Stimulated activated CD8-positive, alpha-beta memory T cell treated with anti-CD3 and anti-CD28 coated beads, Interleukin-15, amount 100 ng/mL, for 24 hours (primary cell): ENCODE data around the gene RTN4.
"Not testable (repeated sequence)": the region's sequence is repeated elsewhere in the genome, so short reads cannot be mapped to it uniquely, and the experiment has no call there.

Experiments
- DNase-seq: peaks from one replicate; pipeline ENCODE4 v3.0.0-alpha.2; 2020; ENCODE audit warnings: low read depth

Gene RTN4

DNA sequence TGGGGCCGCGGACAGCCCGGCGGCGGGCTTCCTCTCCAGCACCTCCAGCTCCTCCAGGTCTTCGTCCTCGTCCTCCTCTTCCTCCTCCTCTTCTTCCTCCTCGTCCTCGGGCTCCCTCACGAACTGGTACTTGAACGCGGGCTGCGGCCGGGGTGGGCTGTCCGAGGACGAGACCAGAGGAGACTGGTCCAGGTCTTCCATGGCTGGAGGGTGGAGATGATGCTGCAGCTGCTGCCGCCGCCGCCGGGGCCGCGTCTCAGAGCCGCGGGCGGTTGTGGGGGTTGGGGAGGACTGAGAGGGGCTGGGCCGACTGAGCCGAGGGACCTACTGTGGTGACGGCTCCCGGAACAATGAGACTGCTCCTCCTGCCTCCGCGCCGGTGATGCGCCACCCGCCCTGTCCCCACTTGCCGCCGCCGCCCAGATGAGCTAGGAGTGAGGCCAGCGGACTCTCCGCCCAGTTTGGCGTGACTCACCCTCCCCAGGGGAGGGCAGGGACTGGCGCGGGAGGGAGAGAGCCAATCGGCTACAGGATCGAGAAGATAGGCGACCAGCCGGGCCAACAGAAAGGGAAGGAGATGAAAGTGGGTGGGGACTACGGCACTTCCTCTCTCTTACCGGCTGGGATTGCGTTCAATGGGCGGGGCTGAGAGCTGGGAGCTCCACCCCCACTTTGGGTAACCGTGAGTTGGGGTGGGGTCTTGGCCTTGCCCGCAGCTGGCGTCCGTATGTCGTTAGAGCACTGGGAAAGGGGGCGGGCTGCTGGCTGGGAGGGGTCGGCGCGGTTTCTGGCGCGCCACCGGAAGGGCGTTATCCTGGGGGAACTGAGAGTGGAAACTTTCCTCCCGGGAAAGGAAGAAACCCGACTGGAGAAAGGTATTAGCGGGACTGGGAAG lies at the start of gene RTN4:
Gene RTN4, minus strand, starts transcription at position 352 of the 895 bp plus-strand sequence. Its CDS starts 151 bp downstream, at position 201.
- peak; percentile 91 for DNase-seq

DNA sequence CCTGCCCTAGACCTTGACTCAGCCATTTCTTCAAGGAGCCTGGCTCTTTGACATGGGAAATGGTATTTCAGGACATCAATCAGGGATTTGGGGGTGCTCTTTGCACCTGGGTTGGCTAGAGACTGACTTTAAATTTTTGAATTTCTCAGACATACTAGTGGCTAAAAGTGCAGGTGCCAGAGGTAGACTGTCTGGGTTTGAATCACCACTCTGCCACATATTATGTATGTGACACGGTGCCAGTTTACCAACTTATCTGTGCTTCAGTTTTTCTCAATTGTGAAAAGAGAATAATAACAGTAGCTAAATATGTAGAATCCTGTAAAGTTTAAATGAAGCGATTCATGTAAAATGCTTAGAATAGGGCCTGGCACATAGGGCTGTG lies 49.2 kb upstream of the RTN4 start:
- no peak for DNase-seq

- DNase-seq, result no peak
Observed at GRCh38 chr2:55097461-55098410, 47.5 kb upstream of the RTN4 start.

DNA sequence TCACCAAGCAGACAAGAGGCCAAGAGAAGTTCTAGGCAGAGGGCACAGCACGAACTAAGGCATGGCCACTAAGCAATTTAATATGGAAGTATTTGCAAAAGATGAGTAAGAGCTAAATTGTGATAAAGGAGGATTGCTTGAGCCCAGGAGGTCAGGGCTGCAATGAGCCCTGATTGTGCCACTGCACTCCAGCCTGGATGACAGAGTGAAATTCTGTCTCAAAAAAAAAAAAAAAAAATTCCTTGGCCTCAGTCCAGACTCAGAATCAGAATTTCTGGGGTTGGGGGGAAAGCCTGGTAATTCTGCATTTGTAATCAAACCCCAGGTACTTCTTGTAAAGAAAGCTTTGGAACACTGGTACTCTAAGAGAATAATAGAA lies 46.8 kb upstream of the RTN4 start:
- DNase-seq, result no peak

DNA sequence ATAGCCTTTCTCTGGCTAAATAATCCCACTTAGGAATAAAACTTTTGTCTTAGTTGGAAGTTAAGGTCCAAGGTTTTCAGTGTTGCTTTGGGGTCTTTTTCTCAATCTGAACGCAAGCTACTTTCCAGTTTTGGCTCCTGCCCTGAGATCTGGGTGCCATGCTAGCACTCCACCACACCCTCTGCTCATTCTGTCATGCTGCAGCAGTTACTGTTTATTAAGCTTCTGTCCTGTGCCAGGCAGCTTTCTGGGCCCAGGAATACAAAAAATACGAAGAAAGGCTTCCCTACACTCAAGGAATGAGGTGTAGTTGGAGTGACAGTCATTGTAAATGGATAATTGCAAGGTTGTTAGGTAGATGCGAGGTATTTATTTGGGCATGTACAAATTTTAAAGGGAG lies 46.3 kb upstream of the RTN4 start:
- DNase-seq, result no peak

GRCh38 chr2:55093381-55093780 lies 43.1 kb upstream of the RTN4 start:
- DNase-seq, result no peak

GRCh38 chr2:55092439-55092838 lies 42.2 kb upstream of the RTN4 start:
- no peak for DNase-seq

GRCh38 chr2:55091681-55092080 lies 41.4 kb upstream of the RTN4 start:
- not testable (repeated sequence) for DNase-seq

DNA sequence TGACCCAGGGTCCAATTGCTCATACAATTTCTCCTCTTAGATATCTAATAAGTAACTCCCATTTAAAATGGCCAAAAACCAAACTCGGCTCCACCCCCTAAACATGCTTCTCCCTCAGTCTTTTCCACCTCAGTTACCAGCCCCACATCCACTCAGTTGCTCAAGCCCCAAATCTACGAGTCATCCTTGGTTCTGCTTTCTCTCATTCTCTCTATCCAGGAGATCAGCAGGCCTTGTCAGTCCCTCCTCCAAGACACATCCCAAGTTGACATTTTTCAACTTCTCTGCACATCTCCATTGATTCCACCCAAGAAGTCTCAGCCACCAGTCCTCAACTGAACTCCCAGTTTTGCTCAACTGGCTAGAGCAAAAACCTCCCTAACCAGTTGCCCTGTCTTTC lies 40.5 kb upstream of the RTN4 start:
- no peak for DNase-seq

- DNase-seq, result no peak
Observed at GRCh38 chr2:55089726-55090125, 39.5 kb upstream of the RTN4 start.

GRCh38 chr2:55088400-55088799 lies 38.1 kb upstream of the RTN4 start:
- no peak for DNase-seq

DNA sequence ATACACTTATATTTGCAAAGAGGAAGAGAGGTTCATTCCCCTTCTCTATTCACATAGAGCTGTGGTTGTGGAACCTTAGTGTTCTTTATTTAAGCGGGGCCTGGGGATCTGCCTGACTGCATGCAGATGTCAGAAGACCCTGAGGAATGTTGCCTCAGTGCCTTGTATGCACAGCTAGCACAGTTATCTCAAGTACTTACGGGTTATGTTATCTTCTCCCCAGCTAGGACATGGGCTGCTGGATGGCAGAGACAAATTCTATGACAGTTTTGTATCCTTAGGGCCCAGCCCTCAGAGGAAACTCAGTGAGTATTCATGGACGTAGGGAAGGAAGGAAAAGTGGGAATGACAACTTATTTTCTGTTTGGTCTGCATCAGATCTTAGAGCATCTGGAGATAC lies 37.7 kb upstream of the RTN4 start:
- no peak for DNase-seq

GRCh38 chr2:55087501-55087900 lies 37.2 kb upstream of the RTN4 start:
- no peak for DNase-seq

- no peak for DNase-seq
Observed at GRCh38 chr2:55085113-55086040, 35.1 kb upstream of the RTN4 start.

- DNase-seq, result no peak
Observed at GRCh38 chr2:55084641-55085040, 34.4 kb upstream of the RTN4 start.

DNA sequence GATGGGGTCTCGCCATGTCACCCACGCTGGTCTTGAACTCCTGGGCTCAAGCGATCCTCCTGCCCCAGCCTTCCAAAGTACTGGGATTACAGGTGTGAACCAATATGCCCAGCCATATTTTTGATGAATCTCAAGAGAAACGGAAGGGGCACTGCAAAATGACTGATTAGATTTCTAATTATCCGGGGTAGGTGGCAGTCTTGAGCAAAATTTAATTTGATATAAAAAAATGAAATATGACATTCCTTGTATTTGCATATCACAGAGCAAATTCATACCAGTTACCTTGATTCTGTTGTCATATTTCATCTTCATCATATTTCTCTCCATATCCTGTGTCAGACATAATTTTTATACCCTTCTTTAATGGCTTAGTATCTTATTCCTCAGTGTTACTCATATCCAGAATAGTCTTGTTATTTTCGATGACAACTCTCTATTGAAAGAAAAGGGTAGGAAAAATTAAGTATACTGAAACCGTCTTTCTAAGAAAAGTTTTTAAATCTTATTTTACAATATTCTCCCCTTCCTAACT lies 30.0 kb upstream of the RTN4 start:
- DNase-seq, result no peak

- DNase-seq, result no peak
Observed at GRCh38 chr2:55078956-55079355, 28.7 kb upstream of the RTN4 start.

DNA sequence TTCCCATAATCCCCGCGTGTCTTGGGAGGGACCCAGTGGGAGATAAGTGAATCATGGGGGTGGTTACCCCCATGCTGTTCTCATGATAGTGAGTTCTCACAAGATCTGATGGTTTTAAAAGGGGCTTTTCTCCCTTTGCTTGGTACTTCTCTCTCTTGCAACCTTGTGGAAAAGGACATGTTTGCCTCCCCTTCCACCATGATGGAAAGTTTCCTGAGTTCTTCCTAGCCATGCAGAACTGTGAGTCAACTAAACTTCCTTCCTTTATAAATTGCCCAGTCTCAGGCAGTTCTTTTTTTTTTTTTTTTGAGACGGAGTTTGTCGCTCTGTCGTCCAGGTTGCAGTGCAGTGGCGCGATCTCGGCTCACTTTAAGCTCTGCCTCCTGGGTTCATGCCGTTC lies 26.5 kb upstream of the RTN4 start:
- DNase-seq, result no peak

DNA sequence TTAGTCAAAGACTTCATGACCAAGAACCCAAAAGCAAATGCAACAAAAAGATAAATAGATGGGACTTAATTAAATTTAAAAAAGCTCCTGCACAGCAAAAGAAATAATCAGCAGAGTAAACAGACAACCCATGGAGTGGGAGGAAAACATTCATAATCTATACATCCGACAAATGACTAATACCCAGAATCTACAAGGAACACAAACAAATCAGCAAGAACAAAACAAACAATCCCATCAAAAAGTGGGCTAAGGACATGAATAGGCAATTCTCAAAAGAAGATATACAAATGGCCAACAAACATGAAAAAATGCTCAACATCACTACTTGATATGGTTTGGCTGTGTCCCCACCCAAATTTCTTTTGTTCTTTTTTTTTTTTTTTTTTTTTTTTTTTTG lies 25.8 kb upstream of the RTN4 start:
- DNase-seq, result not testable (repeated sequence)

DNA sequence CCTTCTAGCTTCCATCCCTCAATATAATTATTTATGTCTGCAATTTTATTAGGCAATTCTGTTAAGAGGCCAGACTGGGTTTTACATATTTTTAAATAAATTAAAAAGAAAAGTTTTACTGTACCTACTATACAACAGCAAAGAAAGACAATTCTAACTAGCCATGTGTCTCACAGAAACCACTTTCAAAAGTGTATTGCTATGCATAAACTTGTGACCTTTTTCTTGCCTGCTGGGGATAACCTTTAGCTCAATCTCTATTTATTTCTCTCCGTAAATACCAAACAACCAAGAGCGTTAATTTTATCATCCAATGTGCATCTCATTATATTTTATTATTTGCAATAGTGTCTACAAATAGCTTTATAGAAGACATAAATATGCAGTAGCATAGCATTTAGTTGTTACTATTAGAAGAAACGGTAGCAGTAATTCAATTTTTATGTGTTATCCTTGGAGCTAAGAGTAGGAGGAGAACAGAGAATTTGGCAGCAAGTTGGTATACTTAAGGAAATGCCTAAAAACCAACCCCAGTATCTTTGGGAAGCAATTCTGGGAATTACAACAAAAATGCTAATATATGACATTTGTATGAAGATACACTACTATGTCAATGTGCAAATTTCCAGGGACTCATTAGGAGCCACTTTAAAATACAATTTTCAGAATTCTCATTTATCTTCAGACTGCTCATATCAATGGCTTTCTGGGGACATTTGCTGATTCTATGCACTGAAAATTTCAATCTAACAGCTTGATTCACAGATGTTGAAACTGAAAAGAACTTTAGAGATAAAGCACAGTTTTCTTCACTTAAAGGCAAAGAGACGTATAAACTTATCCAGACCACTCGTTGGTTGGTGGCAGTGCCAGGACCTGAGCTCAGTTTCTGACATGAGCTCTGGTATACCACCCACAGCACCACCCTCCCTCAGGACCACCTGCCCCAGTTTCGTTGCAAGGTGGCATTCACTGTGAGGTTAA lies 23.0 kb upstream of the RTN4 start:
- DNase-seq, result no peak
